Spleen (tissue), 7 donors: Measurements from ENCODE around the gene FASN.

Experiments
- POLR2A ChIP-seq, 3 donors: fragments of 450-650 bp; IDR thresholded peaks; one replicate each; pipeline ENCODE4 v1.5.1; 2017; ENCODE audit warnings: antibody characterized with exemption in 3 of 3, mild to moderate bottlenecking in 1 of 3
- TF ChIP-seq, protein P1 (sequence below), 11 experiments: fragments of 200-600 bp in 7 of 11; fragments of 450-650 bp in 4 of 11; sonication (generic) in 4 of 11; IDR thresholded peaks in 8 of 11; conservative IDR thresholded peaks in 3 of 11; 1 replicate in 7 of 11; 2 replicates in 4 of 11; pipeline versions ENCODE4 v1.4.0 to v1.8.0; 2016 to 2021; ENCODE audit warnings: antibody characterized with exemption in 11 of 11, inconsistent platforms in 4 of 11, mild to moderate bottlenecking in 1 of 11
- donor health status: DM: no; HTN: no; CAD: no; lungs with moderate emphysema.
- donor health status: DM: no; HTN: no; CAD: no.
- donor health status: DM: no; HTN: no; CAD: no.

DNA sequence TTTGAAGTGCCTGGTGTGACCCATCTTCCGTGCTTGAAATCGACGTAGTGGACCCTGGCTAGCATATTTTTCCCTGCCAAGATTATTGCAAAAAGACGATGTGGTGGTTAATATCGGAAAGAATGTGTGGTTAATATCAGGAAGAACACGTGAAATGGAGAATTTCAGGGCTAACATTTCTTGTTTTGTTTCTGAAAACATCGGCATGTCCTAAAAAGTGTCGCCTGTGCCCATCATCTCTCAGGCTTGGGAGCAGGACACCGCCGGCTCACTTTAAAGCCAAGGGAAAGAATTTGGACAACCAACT, 60.2 kb downstream of the FASN start:
- TF ChIP-seq, protein P1, sequence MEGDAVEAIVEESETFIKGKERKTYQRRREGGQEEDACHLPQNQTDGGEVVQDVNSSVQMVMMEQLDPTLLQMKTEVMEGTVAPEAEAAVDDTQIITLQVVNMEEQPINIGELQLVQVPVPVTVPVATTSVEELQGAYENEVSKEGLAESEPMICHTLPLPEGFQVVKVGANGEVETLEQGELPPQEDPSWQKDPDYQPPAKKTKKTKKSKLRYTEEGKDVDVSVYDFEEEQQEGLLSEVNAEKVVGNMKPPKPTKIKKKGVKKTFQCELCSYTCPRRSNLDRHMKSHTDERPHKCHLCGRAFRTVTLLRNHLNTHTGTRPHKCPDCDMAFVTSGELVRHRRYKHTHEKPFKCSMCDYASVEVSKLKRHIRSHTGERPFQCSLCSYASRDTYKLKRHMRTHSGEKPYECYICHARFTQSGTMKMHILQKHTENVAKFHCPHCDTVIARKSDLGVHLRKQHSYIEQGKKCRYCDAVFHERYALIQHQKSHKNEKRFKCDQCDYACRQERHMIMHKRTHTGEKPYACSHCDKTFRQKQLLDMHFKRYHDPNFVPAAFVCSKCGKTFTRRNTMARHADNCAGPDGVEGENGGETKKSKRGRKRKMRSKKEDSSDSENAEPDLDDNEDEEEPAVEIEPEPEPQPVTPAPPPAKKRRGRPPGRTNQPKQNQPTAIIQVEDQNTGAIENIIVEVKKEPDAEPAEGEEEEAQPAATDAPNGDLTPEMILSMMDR (IDR thresholded peaks at IDR 0.05 in 8 of 11, conservative IDR thresholded peaks at IDR 0.05 in 3 of 11): no peak
- no peak for TF ChIP-seq POLR2A (IDR thresholded peaks at IDR 0.05)
